Measurements from ENCODE around the gene SERGEF. TPM values are rescaled to one million over a fixed set of nuclear protein-coding genes. Genes with fewer than 3 reads are reported as not detected.

The SERGEF gene
- total and polyA plus RNA-seq, 12 donors: 14.8 to 105 (median 19.9) TPM

GRCh38 chr11:17839450-17839849 is 173.4 kb downstream of the SERGEF start:
- no peak for TF ChIP-seq CTCF (IDR thresholded peaks at IDR 0.05)
- Histone ChIP-seq H3K27me3 (no peaks in the 10 kb centered on the region), H3K4me1 (peaks cover 0 to 7% (median 0%) of the 10 kb centered on the region in 9 donors), H3K4me3 (no peak overlapping the region), H3K9me3 (no peaks in the 10 kb centered on the region), H3K27ac (no peak overlapping the region), H3K36me3 (no peaks in the 10 kb centered on the region)
- intact Hi-C loops (cut with DNase I): loop anchor here in 1 of 10 donors (5.0 kb wide), 1 partner anchor 52 kb away; no protein-coding TSS in a partner anchor
- WGBS, 2 donors: 87 to 88% methylated on average over 5 of the region's 5 CpGs
- DNase-seq (no peak), ATAC-seq (peak in 2 of 8 donors; percentile 19 to 75)

GRCh38 chr11:17838102-17838501 is 174.7 kb downstream of the SERGEF start:
- 96 to 97% methylated on average over 3 of the region's 3 CpGs for WGBS, 2 donors
- Histone ChIP-seq H3K36me3 (no peaks in the 10 kb centered on the region), H3K27me3 (no peaks in the 10 kb centered on the region), H3K27ac (no peak overlapping the region), H3K4me1 (peaks cover 0 to 7% (median 0%) of the 10 kb centered on the region in 9 donors), H3K4me3 (no peak overlapping the region), H3K9me3 (no peaks in the 10 kb centered on the region)
- intact Hi-C loops (cut with DNase I): loop anchor here in 1 of 10 donors (5.0 kb wide), 1 partner anchor 51 kb away; no protein-coding TSS in a partner anchor
- ATAC-seq (no peak), DNase-seq (no peak)
- TF ChIP-seq CTCF (IDR thresholded peaks at IDR 0.05): no peak

- no peaks in the 10 kb centered on the region for H3K9me3 ChIP-seq
- intact Hi-C loops (cut with DNase I): no loop called here
- WGBS, 2 donors: 93 to 95% methylated on average over 3 of the region's 3 CpGs
- no peak overlapping the region for H3K4me3 ChIP-seq
- no peaks in the 10 kb centered on the region for H3K36me3 ChIP-seq
- no peak overlapping the region for H3K27ac ChIP-seq
- DNase-seq: no peak
- no peak for TF ChIP-seq CTCF (IDR thresholded peaks at IDR 0.05)
- ATAC-seq: no peak
- peaks cover 0 to 26% (median 0%) of the 10 kb centered on the region in 9 donors for H3K4me1 ChIP-seq
- no peaks in the 10 kb centered on the region for H3K27me3 ChIP-seq
These were observed 181.0 kb downstream of the SERGEF start for GRCh38 chr11:17831883-17832282.

- intact Hi-C loops (cut with DNase I): no loop called here
- TF ChIP-seq CTCF (IDR thresholded peaks at IDR 0.05): no peak
These were observed 181.6 kb downstream of the SERGEF start for GRCh38 chr11:17831228-17831627.

More at GRCh38 chr11:17831228-17831627, 181.6 kb downstream of the SERGEF start:
- Histone ChIP-seq H3K27me3 (no peaks in the 10 kb centered on the region), H3K36me3 (no peaks in the 10 kb centered on the region), H3K27ac (no peak overlapping the region), H3K4me3 (no peak overlapping the region), H3K9me3 (no peaks in the 10 kb centered on the region), H3K4me1 (peaks cover 0 to 26% (median 0%) of the 10 kb centered on the region in 9 donors)
- ATAC-seq (no peak), DNase-seq (no peak)
- WGBS, 2 donors: 97 to 100% methylated on average over 1 of the region's 1 CpG

Measured in heart right ventricle (tissue), 16 donors.